Epithelial cell of esophagus (primary cell): ENCODE results near the gene SLC35C1.

Source experiments
- DNase-seq: peaks from one replicate; pipeline ENCODE4 v3.0.0; 2010; ENCODE audit warnings: low read depth
- H3K4me3 ChIP-seq: 2 replicates; pipeline ENCODE4 v1.5.1; 2011; ENCODE audit warnings: mild to moderate bottlenecking, low read length, control low read depth
- CTCF ChIP-seq: IDR thresholded peaks from 2 replicates; pipeline ENCODE4 v1.5.1; 2011; ENCODE audit warnings: low read depth, mild to moderate bottlenecking, low read length, control low read depth, inconsistent platforms; ENCODE audit not compliant: insufficient read depth; ENCODE audit errors: missing control alignments

Gene SLC35C1

GRCh38 chr11:45772986-45773785, 31.8 kb upstream of the SLC35C1 start:
- DNase-seq, result no peak
- H3K4me3 ChIP-seq, result no peak overlapping the region
- no peak for TF ChIP-seq CTCF

GRCh38 chr11:45773786-45774655, 30.9 kb upstream of the SLC35C1 start:
- TF ChIP-seq CTCF, result no peak
- DNase-seq, result no peak
- H3K4me3 ChIP-seq, result no peak overlapping the region

- no peak overlapping the region for H3K4me3 ChIP-seq
- no peak for DNase-seq
- no peak for TF ChIP-seq CTCF
Measured at GRCh38 chr11:45774786-45775185, 30.2 kb upstream of the SLC35C1 start.

- no peak for TF ChIP-seq CTCF
- H3K4me3 ChIP-seq, result no peak overlapping the region
- DNase-seq, result no peak
Measured at GRCh38 chr11:45777127-45777969, 27.6 kb upstream of the SLC35C1 start.

GRCh38 chr11:45778341-45778740, 26.6 kb upstream of the SLC35C1 start:
- no peak for DNase-seq
- H3K4me3 ChIP-seq, result no peak overlapping the region
- TF ChIP-seq CTCF, result no peak

- TF ChIP-seq CTCF, result no peak
- no peak overlapping the region for H3K4me3 ChIP-seq
- DNase-seq, result no peak
Measured at GRCh38 chr11:45779602-45780001, 25.3 kb upstream of the SLC35C1 start.
